ENCODE results near the gene FJX1. TPM values are rescaled to one million over a fixed set of nuclear protein-coding genes. Genes with fewer than 3 reads are reported as not detected.

The FJX1 gene
- total RNA-seq, 1 donor from 2014 or later: 16.4 TPM

DNA sequence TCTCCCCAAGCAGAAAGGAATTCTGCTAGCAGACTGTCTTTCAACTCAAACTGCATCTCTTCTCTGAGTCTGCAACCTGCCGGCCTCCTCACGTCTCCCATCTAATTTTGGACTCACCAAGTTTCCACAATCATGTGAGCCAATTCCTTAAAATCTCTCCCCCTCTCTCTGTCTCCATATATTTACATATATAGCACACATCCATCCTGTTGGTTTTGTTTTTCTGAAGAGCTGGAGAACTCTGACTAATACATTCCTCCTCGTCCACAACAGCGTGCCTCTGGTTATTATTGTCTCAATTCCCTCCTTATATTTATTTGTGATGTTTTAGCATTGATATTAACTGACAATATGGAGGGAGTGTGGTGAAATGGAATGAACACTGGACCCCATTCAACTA, 29.6 kb upstream of the FJX1 start:
- no peak overlapping the region for H3K4me3 ChIP-seq
- TF ChIP-seq, protein P1, sequence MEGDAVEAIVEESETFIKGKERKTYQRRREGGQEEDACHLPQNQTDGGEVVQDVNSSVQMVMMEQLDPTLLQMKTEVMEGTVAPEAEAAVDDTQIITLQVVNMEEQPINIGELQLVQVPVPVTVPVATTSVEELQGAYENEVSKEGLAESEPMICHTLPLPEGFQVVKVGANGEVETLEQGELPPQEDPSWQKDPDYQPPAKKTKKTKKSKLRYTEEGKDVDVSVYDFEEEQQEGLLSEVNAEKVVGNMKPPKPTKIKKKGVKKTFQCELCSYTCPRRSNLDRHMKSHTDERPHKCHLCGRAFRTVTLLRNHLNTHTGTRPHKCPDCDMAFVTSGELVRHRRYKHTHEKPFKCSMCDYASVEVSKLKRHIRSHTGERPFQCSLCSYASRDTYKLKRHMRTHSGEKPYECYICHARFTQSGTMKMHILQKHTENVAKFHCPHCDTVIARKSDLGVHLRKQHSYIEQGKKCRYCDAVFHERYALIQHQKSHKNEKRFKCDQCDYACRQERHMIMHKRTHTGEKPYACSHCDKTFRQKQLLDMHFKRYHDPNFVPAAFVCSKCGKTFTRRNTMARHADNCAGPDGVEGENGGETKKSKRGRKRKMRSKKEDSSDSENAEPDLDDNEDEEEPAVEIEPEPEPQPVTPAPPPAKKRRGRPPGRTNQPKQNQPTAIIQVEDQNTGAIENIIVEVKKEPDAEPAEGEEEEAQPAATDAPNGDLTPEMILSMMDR (IDR thresholded peaks at IDR 0.05): no peak
- DNase-seq (ENCODE audit: low spot score in 2 of 2): no peak
- H3K27me3 ChIP-seq: no peaks in the 10 kb centered on the region
- no peak overlapping the region for H3K27ac ChIP-seq
- H3K9me3 ChIP-seq: no peaks in the 10 kb centered on the region
- no peaks in the 10 kb centered on the region for H3K36me3 ChIP-seq
- peaks cover 2 to 5% of the 10 kb centered on the region in 2 donors for H3K4me1 ChIP-seq
- intact Hi-C loops (cut with DNase I): no loop called here

DNA sequence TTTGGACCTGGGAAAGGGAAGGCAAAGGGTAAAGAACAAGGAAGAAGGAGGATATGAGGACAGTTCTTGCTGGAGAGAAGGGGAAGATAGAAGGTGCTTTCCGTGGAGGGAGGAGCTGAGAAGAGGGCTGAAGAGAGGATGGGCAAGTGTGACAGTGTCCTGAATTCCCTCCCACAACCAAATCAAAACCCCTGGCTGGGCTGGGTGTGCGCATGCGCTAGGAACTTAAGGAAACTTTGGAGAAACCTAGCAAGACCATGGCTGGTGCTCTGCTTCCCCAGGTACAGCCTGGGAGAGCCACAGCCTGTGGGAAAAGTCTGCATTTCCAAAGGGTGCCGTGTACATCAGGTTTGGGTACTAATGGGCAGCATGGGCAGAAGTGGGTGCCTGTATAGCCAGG, 29.0 kb upstream of the FJX1 start:
- TF ChIP-seq, protein P1 (IDR thresholded peaks at IDR 0.05): no peak
- Histone ChIP-seq H3K4me3 (no peak overlapping the region), H3K9me3 (no peaks in the 10 kb centered on the region), H3K27ac (no peak overlapping the region), H3K36me3 (no peaks in the 10 kb centered on the region), H3K27me3 (no peaks in the 10 kb centered on the region), H3K4me1 (peaks cover 2 to 5% of the 10 kb centered on the region in 2 donors)
- DNase-seq (ENCODE audit: low spot score in 2 of 2): no peak
- intact Hi-C loops (cut with DNase I): no loop called here

DNA sequence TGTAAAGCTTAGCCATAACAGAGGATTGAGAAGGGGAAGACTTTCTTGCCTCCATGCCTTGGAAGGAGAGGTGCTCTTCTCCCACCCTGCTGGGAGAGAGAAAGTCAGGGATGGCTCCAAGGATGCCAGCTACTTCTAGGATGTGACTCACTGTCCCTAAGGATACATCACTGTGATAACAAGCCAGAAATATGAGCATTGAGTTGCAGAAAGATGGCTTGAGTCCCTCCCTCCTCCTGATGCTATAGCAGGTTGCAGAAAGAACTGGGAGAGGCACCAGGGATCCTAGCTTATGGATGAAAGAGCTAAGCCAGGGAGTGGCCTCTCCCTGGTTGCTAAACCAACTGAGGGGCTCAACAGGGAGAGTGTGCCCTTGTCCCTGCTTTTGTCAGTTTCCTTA, 27.8 kb upstream of the FJX1 start:
- TF ChIP-seq, protein P1 (IDR thresholded peaks at IDR 0.05): no peak
- Histone ChIP-seq H3K4me1 (peaks cover 2 to 5% of the 10 kb centered on the region in 2 donors), H3K36me3 (no peaks in the 10 kb centered on the region), H3K27ac (no peak overlapping the region), H3K9me3 (no peaks in the 10 kb centered on the region), H3K4me3 (no peak overlapping the region), H3K27me3 (no peaks in the 10 kb centered on the region)
- no peak for DNase-seq (ENCODE audit: low spot score in 2 of 2)
- intact Hi-C loops (cut with DNase I): no loop called here

DNA sequence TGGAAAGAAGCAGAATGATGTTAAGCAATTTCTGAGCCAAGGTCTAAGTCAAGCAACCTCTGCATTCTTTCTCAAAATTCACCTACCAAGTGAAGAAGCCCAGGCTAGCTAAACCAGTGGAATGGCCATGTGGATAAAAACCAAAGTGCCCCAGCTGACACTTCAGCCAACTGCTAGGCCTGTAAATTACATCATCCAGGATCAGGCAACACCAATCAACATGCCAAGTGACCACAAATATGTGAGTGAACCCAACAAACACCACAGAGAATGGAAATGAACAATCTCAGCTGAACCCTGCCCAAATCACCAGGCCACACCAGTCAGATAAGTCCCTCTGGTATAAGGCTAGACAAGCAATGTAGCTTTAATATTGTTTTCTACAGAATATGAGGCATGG, 25.1 kb upstream of the FJX1 start:
- H3K36me3 ChIP-seq: no peaks in the 10 kb centered on the region
- H3K4me3 ChIP-seq: no peak overlapping the region
- no peak for DNase-seq (ENCODE audit: low spot score in 2 of 2)
- H3K27ac ChIP-seq: no peak overlapping the region
- TF ChIP-seq, protein P1 (IDR thresholded peaks at IDR 0.05): no peak
- H3K4me1 ChIP-seq: no peaks in the 10 kb centered on the region
- H3K9me3 ChIP-seq: no peaks in the 10 kb centered on the region
- intact Hi-C loops (cut with DNase I): no loop called here
- H3K27me3 ChIP-seq: no peaks in the 10 kb centered on the region

DNA sequence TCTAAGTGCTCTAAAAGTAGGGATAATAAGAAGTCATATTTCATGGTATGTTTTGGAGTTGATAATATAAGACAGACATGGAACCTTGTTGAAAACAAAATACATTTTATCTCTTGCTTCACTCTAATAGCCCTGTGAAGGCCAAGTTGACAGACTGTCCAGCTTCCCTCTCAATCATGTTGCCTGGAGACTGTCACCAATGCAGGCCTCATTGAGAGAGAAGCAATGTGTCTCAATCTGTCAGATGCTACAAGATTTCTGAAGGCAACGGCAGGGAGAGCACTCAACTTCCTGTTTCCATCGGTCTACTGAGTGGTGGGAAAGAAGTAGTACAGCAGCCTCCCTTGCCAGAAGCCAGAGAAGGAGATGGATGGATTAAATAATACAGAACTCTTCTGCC, 23.6 kb upstream of the FJX1 start:
- Histone ChIP-seq H3K9me3 (no peaks in the 10 kb centered on the region), H3K27me3 (no peaks in the 10 kb centered on the region), H3K4me1 (no peaks in the 10 kb centered on the region), H3K4me3 (no peak overlapping the region), H3K27ac (no peak overlapping the region), H3K36me3 (no peaks in the 10 kb centered on the region)
- DNase-seq (ENCODE audit: low spot score in 2 of 2): no peak
- TF ChIP-seq, protein P1 (IDR thresholded peaks at IDR 0.05): no peak
- intact Hi-C loops (cut with DNase I): no loop called here
